A549 (cell line): Measurements from ENCODE around the gene ARRDC2.

ENCODE experiments used
- GATA3 ChIP-seq: IDR thresholded peaks from 2 replicates; pipeline ENCODE4 v1.6.1; 2012; ENCODE audit warnings: borderline replicate concordance
- POLR2A ChIP-seq: IDR thresholded peaks from 2 replicates; pipeline ENCODE4 v1.6.1; 2012; ENCODE audit warnings: mild to moderate bottlenecking, low read length
- POLR2AphosphoS2 ChIP-seq: conservative IDR thresholded peaks from 2 replicates; pipeline ENCODE4 v1.6.1; 2012; ENCODE audit warnings: low read length, improper control_type of control experiment, inconsistent platforms

DNA sequence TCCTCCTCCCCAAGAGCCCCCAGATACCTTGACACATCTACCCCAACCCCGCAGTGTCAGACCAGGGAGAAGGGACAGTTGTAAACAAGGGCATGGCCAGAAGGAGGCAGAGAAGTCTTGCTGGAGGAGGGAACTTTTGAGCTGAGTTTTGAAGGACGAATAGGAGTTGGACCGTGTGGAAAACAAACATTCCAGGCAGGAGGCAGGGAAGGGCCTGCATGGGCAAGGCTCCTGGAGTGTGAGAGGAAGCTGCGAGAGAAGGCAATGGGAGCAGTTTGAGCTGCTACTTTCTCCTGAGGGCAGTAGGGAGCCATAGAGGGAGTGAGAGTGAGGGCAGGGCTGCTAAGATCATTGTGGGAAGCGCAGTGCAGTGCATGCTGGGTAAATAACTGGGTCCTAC, 55.5 kb downstream of the ARRDC2 start:
- no peak for TF ChIP-seq POLR2A
- no peak for TF ChIP-seq GATA3
- no peak for TF ChIP-seq POLR2AphosphoS2
